NCI-H446 treated with DMSO at 0.1 percent for 48 hours (cell line): Measurements from ENCODE around the gene CFAP61.
"Not testable (repeated sequence)": the region's sequence is repeated elsewhere in the genome, so short reads cannot be mapped to it uniquely, and the experiment has no call there.

ENCODE experiments used
- DNase-seq: peaks from one replicate; lab custom pipeline; 2025; lab: John Stamatoyannopoulos, UW

Gene CFAP61

GRCh38 chr20:20210327-20210726 is 158.0 kb downstream of the CFAP61 start:
- peak; percentile 60 for DNase-seq

- DNase-seq = no peak
Observed at GRCh38 chr20:20210943-20211273, 158.6 kb downstream of the CFAP61 start.

- no peak for DNase-seq
Observed at GRCh38 chr20:20211274-20211987, 159.1 kb downstream of the CFAP61 start.

- DNase-seq = no peak
Observed at GRCh38 chr20:20211988-20212518, 159.7 kb downstream of the CFAP61 start.

GRCh38 chr20:20212675-20213096 is 160.4 kb downstream of the CFAP61 start:
- DNase-seq = no peak

GRCh38 chr20:20213526-20214121 is 161.3 kb downstream of the CFAP61 start:
- DNase-seq = peak; percentile 84

GRCh38 chr20:20214757-20215275 is 162.5 kb downstream of the CFAP61 start:
- DNase-seq = peak; percentile 67

- DNase-seq = peak; percentile 92
Observed at GRCh38 chr20:20215976-20216727, 163.8 kb downstream of the CFAP61 start.

- DNase-seq = no peak
Observed at GRCh38 chr20:20216941-20217340, 164.6 kb downstream of the CFAP61 start.

GRCh38 chr20:20217621-20218020 is 165.3 kb downstream of the CFAP61 start:
- DNase-seq = no peak

- not testable (repeated sequence) for DNase-seq
Observed at GRCh38 chr20:20218106-20218505, 165.8 kb downstream of the CFAP61 start.

GRCh38 chr20:20219016-20219415 is 166.7 kb downstream of the CFAP61 start:
- no peak for DNase-seq

- DNase-seq = no peak
Observed at GRCh38 chr20:20220134-20220533, 167.8 kb downstream of the CFAP61 start.

GRCh38 chr20:20223981-20224380 is 171.6 kb downstream of the CFAP61 start:
- DNase-seq = no peak

GRCh38 chr20:20224806-20225205 is 172.5 kb downstream of the CFAP61 start:
- DNase-seq = no peak

- DNase-seq = no peak
Observed at GRCh38 chr20:20225325-20226043, 173.2 kb downstream of the CFAP61 start.

- DNase-seq = no peak
Observed at GRCh38 chr20:20226554-20226953, 174.2 kb downstream of the CFAP61 start.

- DNase-seq = no peak
Observed at GRCh38 chr20:20227013-20227571, 174.8 kb downstream of the CFAP61 start.

GRCh38 chr20:20228351-20228750 is 176.0 kb downstream of the CFAP61 start:
- no peak for DNase-seq

GRCh38 chr20:20229595-20229994 is 177.3 kb downstream of the CFAP61 start:
- DNase-seq = no peak

- DNase-seq = no peak
Observed at GRCh38 chr20:20230741-20231140, 178.4 kb downstream of the CFAP61 start.
